PC-3 (cell line): ENCODE data around the gene IRX5. TPM values are rescaled to one million over a fixed set of nuclear protein-coding genes. Genes with fewer than 3 reads are reported as not detected.

Experiments used
- ATAC-seq: fragments of 200-7000 bp; cut with Tn5 transposase; 2 replicates; pipeline ENCODE4 v1.9.1; 2020; ENCODE audit warnings: mild to moderate bottlenecking, moderate library complexity
- BruUV-seq: library from RNA; stranded (reverse); fragments of 400-500 nt; replicated peaks from 2 replicates; lab custom pipeline; 2021; lab: Mats Ljungman, UMichigan
- CTCF ChIA-PET: fragments of 300-600 bp; sonication (Branson Sonifier 250); formaldehyde crosslinking; loops from one replicate; lab custom pipeline; 2022; ENCODE audit warnings: antibody characterized with exemption; lab: Charles Lee
- POLR2A ChIA-PET: fragments of 300-600 bp; sonication (Branson Sonifier 250); formaldehyde crosslinking; loops from one replicate; lab custom pipeline; 2022; ENCODE audit warnings: antibody characterized with exemption; ENCODE audit not compliant: unreplicated experiment; lab: Charles Lee
- DNase-seq: peaks from one replicate; pipeline ENCODE4 v3.0.0-alpha.2; 2015
- H2AFZ ChIP-seq: fragments of 300-600 bp; sonication (generic); 2 replicates; pipeline ENCODE4 v1.6.0; 2016; ENCODE audit warnings: antibody characterized with exemption, low read length
- H3F3A ChIP-seq: fragments of 300-600 bp; sonication (generic); one replicate; pipeline ENCODE4 v1.6.0; 2017; ENCODE audit warnings: antibody characterized with exemption, low read length, control low read depth, mild to moderate bottlenecking; ENCODE audit not compliant: unreplicated experiment
- H3K27ac ChIP-seq: fragments of 300-600 bp; sonication (generic); 2 replicates; pipeline ENCODE4 v1.5.1; 2016; ENCODE audit warnings: mild to moderate bottlenecking, low read length
- H3K27me3 ChIP-seq: fragments of 300-600 bp; sonication (generic); 2 replicates; pipeline ENCODE4 v1.6.1; 2016; ENCODE audit warnings: low read length, mixed read lengths
- H3K36me3 ChIP-seq: fragments of 300-600 bp; sonication (generic); 2 replicates; pipeline ENCODE4 v1.6.1; 2016; ENCODE audit warnings: low read depth, mixed run types, low read length, mixed read lengths
- H3K4me1 ChIP-seq: fragments of 300-600 bp; sonication (generic); 2 replicates; pipeline ENCODE4 v1.5.1; 2016; ENCODE audit warnings: low read length; ENCODE audit not compliant: insufficient read depth
- H3K4me2 ChIP-seq: fragments of 300-600 bp; sonication (generic); 2 replicates; pipeline ENCODE4 v1.6.0; 2016; ENCODE audit warnings: low read length
- H3K4me3 ChIP-seq: fragments of 300-600 bp; sonication (generic); 2 replicates; pipeline ENCODE4 v1.5.1; 2016; ENCODE audit warnings: mild to moderate bottlenecking, low read length, mixed read lengths
- H3K79me2 ChIP-seq: fragments of 300-600 bp; sonication (generic); 2 replicates; pipeline ENCODE4 v1.6.1; 2017; ENCODE audit warnings: low read length, mixed read lengths
- H3K9ac ChIP-seq: fragments of 300-600 bp; sonication (generic); 2 replicates; pipeline ENCODE4 v1.6.0; 2016; ENCODE audit warnings: mild to moderate bottlenecking, low read length
- H3K9me2 ChIP-seq: fragments of 300-600 bp; sonication (generic); replicated peaks from 2 replicates; pipeline ENCODE4 v1.6.1; 2016; ENCODE audit warnings: mixed run types, low read length, mixed read lengths
- H3K9me3 ChIP-seq: fragments of 300-600 bp; sonication (generic); 2 replicates; pipeline ENCODE4 v1.6.1; 2016; ENCODE audit warnings: low read length, mixed read lengths
- H4K20me1 ChIP-seq: fragments of 300-600 bp; sonication (generic); 2 replicates; pipeline ENCODE4 v1.6.1; 2016; ENCODE audit warnings: low read length, mixed read lengths
- EZH2 ChIP-seq: fragments of 300-600 bp; sonication (generic); IDR thresholded peaks from one replicate; pipeline ENCODE4 v1.6.1; 2017; ENCODE audit warnings: antibody characterized with exemption, mild to moderate bottlenecking, low read length; ENCODE audit not compliant: unreplicated experiment
- EZH2phosphoT487 ChIP-seq: fragments of 300-600 bp; sonication (generic); IDR thresholded peaks from 2 replicates; pipeline ENCODE4 v1.6.1; 2018; ENCODE audit warnings: mild to moderate bottlenecking, antibody characterized with exemption, low read length, borderline replicate concordance
- intact Hi-C: fragments of 100-400 bp; cut with micrococcal nuclease; formaldehyde crosslinking; loops from 2 replicates; pipeline ENCODE4 v1.9.0; 2023
- total RNA-seq: library from RNA; depleted of rRNA; stranded (reverse); fragments of >200 nt; gene quantifications from 2 replicates; pipeline ENCODE4 v1.2.3, GENCODE V29; 2014
- TF ChIP-seq, protein P1 (sequence below): fragments of 300-600 bp; sonication (generic); conservative IDR thresholded peaks from 2 replicates; pipeline ENCODE4 v1.5.1; 2017; ENCODE audit warnings: antibody characterized with exemption, low read depth, mild to moderate bottlenecking, low read length

Gene IRX5
- total RNA-seq, 1 experiment from 2014 or later: 0.22 TPM

DNA sequence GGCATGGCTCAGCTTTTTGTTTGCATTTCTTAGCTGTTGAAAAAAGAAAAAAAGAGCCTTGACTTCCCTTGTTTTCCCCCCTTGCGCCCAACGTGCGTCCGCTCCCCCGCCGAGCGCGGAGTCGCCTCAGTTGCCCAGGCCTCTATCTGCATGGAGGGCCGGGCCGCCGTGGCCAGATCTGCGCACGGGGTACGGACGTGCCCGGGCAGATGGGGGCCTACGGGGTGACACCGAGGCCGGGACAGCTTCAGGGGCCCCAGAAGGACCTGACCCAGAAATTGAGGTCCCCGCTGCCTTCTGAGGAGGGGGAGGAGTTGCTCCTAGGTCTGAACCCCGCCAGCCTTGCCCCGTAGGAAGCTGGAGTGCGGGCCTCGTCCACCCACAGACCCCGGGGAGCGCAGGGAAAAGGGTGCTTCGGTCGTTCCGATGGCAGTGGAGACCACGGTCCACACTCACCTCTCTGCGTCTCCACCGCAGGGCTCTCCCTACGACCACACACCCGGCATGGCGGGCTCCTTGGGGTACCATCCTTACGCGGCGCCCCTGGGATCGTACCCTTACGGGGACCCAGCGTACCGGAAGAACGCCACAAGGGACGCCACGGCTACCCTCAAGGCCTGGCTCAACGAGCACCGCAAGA is 1.5 kb downstream of the IRX5 start:
- Histone ChIP-seq H3K79me2 (no peaks in the 10 kb centered on the region), H3K27me3 (peaks cover 84% of the 10 kb centered on the region), H4K20me1 (no peaks in the 10 kb centered on the region), H3K27ac (no peak overlapping the region), H2AFZ (no peak overlapping the region), H3K4me3 (no peak overlapping the region), H3K9ac (no peak overlapping the region), H3K4me1 (0 out of 2 replicates have a peak, but pooled peaks cover 9% of the 10 kb centered on the region), H3F3A (no peaks in the 10 kb centered on the region), H3K36me3 (no peaks in the 10 kb centered on the region), H3K4me2 (no peak overlapping the region), H3K9me2 (no peaks in the 10 kb centered on the region), H3K9me3 (no peaks in the 10 kb centered on the region)
- CTCF ChIA-PET: no interaction called here
- POLR2A ChIA-PET: no interaction called here
- intact Hi-C loops: no loop called here
- BruUV-seq: no TSS peak
- ATAC-seq (no peak), DNase-seq (no peak)
- TF ChIP-seq EZH2phosphoT487 (no peak), EZH2 (no peak)

DNA sequence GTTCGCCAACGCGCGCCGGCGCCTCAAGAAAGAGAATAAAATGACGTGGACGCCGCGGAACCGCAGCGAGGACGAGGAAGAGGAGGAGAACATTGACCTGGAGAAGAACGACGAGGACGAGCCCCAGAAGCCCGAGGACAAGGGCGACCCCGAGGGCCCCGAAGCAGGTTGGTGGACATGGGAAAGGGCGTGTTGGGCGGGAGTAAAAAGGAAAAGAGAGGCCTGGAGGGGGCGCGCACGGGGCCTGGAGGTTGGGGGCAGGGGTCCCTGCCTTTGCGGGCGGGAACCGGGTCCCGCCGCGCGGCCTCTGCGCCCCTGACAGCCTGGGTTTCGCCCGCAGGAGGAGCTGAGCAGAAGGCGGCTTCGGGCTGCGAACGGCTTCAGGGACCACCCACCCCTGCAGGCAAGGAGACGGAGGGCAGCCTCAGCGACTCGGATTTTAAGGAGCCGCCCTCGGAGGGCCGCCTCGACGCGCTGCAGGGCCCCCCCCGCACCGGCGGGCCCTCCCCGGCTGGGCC is 2.1 kb downstream of the IRX5 start:
- CTCF ChIA-PET: no interaction called here
- no TSS peak for BruUV-seq
- TF ChIP-seq, protein P1, sequence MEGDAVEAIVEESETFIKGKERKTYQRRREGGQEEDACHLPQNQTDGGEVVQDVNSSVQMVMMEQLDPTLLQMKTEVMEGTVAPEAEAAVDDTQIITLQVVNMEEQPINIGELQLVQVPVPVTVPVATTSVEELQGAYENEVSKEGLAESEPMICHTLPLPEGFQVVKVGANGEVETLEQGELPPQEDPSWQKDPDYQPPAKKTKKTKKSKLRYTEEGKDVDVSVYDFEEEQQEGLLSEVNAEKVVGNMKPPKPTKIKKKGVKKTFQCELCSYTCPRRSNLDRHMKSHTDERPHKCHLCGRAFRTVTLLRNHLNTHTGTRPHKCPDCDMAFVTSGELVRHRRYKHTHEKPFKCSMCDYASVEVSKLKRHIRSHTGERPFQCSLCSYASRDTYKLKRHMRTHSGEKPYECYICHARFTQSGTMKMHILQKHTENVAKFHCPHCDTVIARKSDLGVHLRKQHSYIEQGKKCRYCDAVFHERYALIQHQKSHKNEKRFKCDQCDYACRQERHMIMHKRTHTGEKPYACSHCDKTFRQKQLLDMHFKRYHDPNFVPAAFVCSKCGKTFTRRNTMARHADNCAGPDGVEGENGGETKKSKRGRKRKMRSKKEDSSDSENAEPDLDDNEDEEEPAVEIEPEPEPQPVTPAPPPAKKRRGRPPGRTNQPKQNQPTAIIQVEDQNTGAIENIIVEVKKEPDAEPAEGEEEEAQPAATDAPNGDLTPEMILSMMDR: no peak
- no peak for TF ChIP-seq EZH2
- TF ChIP-seq EZH2phosphoT487: no peak
- Histone ChIP-seq H3F3A (no peaks in the 10 kb centered on the region), H3K9ac (no peak overlapping the region), H3K4me1 (0 out of 2 replicates have a peak, but pooled peaks cover 9% of the 10 kb centered on the region), H3K27me3 (peaks cover 82% of the 10 kb centered on the region), H3K79me2 (no peaks in the 10 kb centered on the region), H2AFZ (no peak overlapping the region), H3K4me2 (no peak overlapping the region), H4K20me1 (no peaks in the 10 kb centered on the region), H3K4me3 (no peak overlapping the region), H3K9me3 (no peaks in the 10 kb centered on the region), H3K9me2 (no peaks in the 10 kb centered on the region), H3K27ac (no peak overlapping the region), H3K36me3 (no peaks in the 10 kb centered on the region)
- ATAC-seq (no peak), DNase-seq (no peak)
- intact Hi-C loops: no loop called here
- POLR2A ChIA-PET: no interaction called here

DNA sequence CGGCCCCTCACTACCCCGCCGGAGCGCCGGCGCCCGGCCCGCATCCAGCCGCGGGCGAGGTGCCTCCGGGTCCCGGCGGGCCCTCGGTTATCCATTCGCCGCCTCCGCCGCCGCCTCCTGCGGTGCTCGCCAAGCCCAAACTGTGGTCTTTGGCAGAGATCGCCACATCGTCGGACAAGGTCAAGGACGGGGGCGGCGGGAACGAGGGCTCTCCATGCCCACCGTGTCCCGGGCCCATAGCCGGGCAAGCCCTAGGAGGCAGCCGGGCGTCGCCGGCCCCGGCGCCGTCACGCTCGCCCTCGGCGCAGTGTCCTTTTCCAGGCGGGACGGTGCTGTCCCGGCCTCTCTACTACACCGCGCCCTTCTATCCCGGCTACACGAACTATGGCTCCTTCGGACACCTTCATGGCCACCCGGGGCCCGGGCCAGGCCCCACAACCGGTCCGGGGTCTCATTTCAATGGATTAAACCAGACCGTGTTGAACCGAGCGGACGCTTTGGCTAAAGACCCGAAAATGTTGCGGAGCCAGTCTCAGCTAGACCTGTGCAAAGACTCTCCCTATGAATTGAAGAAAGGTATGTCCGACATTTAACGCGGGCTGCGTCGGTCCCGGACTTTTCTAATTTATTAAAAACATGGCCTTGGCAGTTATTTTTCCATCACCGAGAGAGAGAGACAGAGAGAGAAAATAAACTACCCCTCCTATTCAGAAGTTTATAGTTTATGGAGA is 2.8 kb downstream of the IRX5 start:
- Histone ChIP-seq H3K4me1 (0 out of 2 replicates have a peak, but pooled peaks cover 9% of the 10 kb centered on the region), H3K9ac (no peak overlapping the region), H3K36me3 (no peaks in the 10 kb centered on the region), H3K27me3 (peaks cover 79% of the 10 kb centered on the region), H3K4me3 (no peak overlapping the region), H4K20me1 (no peaks in the 10 kb centered on the region), H3K79me2 (no peaks in the 10 kb centered on the region), H3K27ac (no peak overlapping the region), H3F3A (no peaks in the 10 kb centered on the region), H3K9me3 (no peaks in the 10 kb centered on the region), H2AFZ (no peak overlapping the region), H3K9me2 (no peaks in the 10 kb centered on the region), H3K4me2 (no peak overlapping the region)
- ATAC-seq (no peak), DNase-seq (no peak)
- intact Hi-C loops: no loop called here
- TF ChIP-seq EZH2phosphoT487 (peak; percentile 41; the same call in 1 of the 2 replicates), EZH2 (peak; percentile 77)
- TF ChIP-seq, protein P1: no peak
- no TSS peak for BruUV-seq
- POLR2A ChIA-PET: no interaction called here
- CTCF ChIA-PET: no interaction called here
